Naive B cell (primary cell): Measurements from ENCODE around the gene SCUBE1. TPM values are rescaled to one million over a fixed set of nuclear protein-coding genes. Genes with fewer than 3 reads are reported as not detected.
"Not testable (repeated sequence)": the region's sequence is repeated elsewhere in the genome, so short reads cannot be mapped to it uniquely, and the experiment has no call there.

Experiments used
- ATAC-seq, 2 donors: fragments of 150-1000 bp; cut with Tn5 transposase; 2 replicates each; pipeline ENCODE4 v1.10.0; 2021; ENCODE audit warnings: low read depth in 2 of 2, mild to moderate bottlenecking in 2 of 2, moderate library complexity in 2 of 2
- DNase-seq: peaks from one replicate; pipeline ENCODE4 v3.0.0; 2022
- H3K27ac Mint-ChIP-seq, 6 donors: one replicate each; pipeline ENCODE4 v1.8.0; 2020 to 2022; ENCODE audit warnings: mild to moderate bottlenecking in 6 of 6, mixed read lengths in 6 of 6, moderate library complexity in 5 of 6, inconsistent platforms in 2 of 6
- H3K27me3 Mint-ChIP-seq, 3 donors: one replicate each; pipeline ENCODE4 v1.8.0; 2021 to 2022; ENCODE audit warnings: mixed read lengths in 3 of 3, mild to moderate bottlenecking in 1 of 3
- H3K36me3 Mint-ChIP-seq, 2 donors: one replicate each; pipeline ENCODE4 v1.8.0; 2020 to 2022; ENCODE audit warnings: mixed read lengths in 2 of 2, inconsistent platforms in 1 of 2, mild to moderate bottlenecking in 1 of 2
- H3K4me1 Mint-ChIP-seq, 3 donors: one replicate each; pipeline ENCODE4 v1.8.0; 2020 to 2022; ENCODE audit warnings: mixed read lengths in 3 of 3, inconsistent platforms in 1 of 3, mild to moderate bottlenecking in 1 of 3, moderate library complexity in 1 of 3
- H3K4me3 Mint-ChIP-seq, 8 donors: one replicate each; pipeline ENCODE4 v1.8.0; 2020 to 2022; ENCODE audit warnings: mild to moderate bottlenecking in 8 of 8, mixed read lengths in 8 of 8, moderate library complexity in 8 of 8, inconsistent platforms in 2 of 8
- H3K9me3 Mint-ChIP-seq, 7 donors: one replicate each; pipeline ENCODE4 v1.8.0; 2020 to 2022; ENCODE audit warnings: mixed read lengths in 7 of 7, mild to moderate bottlenecking in 5 of 7, inconsistent platforms in 2 of 7, moderate library complexity in 1 of 7
- polyA plus RNA-seq, 6 donors: library from polyadenylated mRNA; unstranded; fragments of 300-500 nt; fragmentation: Illumina TruSeq; gene quantifications; one replicate each; pipeline ENCODE4 v1.2.3, GENCODE V29; 2021; ENCODE audit warnings: low read depth in 6 of 6

Gene SCUBE1
- polyA plus RNA-seq, 6 donors from 2014 or later: not detected

- Mint-ChIP-seq H3K36me3 (peaks cover 6 to 18% of the 10 kb centered on the region in 2 donors), H3K27ac (no peak overlapping the region), H3K27me3 (peaks cover 24 to 64% (median 32%) of the 10 kb centered on the region in 3 donors), H3K4me3 (no peak overlapping the region), H3K9me3 (peaks cover 8 to 18% (median 12%) of the 10 kb centered on the region in 7 donors), H3K4me1 (peaks cover 0 to 4% (median 0%) of the 10 kb centered on the region in 3 donors)
- ATAC-seq (no peak), DNase-seq (no peak)
Observed at GRCh38 chr22:43377548-43377895, 34.4 kb upstream of the SCUBE1 start.

- no peak for DNase-seq
- H3K4me1 Mint-ChIP-seq: peaks cover 0 to 4% (median 0%) of the 10 kb centered on the region in 3 donors
- peaks cover 6 to 18% of the 10 kb centered on the region in 2 donors for H3K36me3 Mint-ChIP-seq
- H3K27ac Mint-ChIP-seq: no peak overlapping the region
- peaks cover 8 to 18% (median 12%) of the 10 kb centered on the region in 7 donors for H3K9me3 Mint-ChIP-seq
- peaks cover 29 to 65% (median 34%) of the 10 kb centered on the region in 3 donors for H3K27me3 Mint-ChIP-seq
- no peak for ATAC-seq
- H3K4me3 Mint-ChIP-seq: no peak overlapping the region
Observed at GRCh38 chr22:43376765-43377547, 33.8 kb upstream of the SCUBE1 start.

GRCh38 chr22:43375951-43376455, 32.8 kb upstream of the SCUBE1 start:
- Mint-ChIP-seq H3K4me1 (peaks cover 0 to 4% (median 0%) of the 10 kb centered on the region in 3 donors), H3K36me3 (peaks cover 6 to 25% of the 10 kb centered on the region in 2 donors), H3K27me3 (peaks cover 38 to 74% (median 42%) of the 10 kb centered on the region in 3 donors), H3K4me3 (no peak overlapping the region), H3K27ac (no peak overlapping the region), H3K9me3 (peaks cover 8 to 18% (median 12%) of the 10 kb centered on the region in 7 donors)
- DNase-seq (no peak), ATAC-seq (no peak)

- Mint-ChIP-seq H3K27ac (peak overlapping the region in 1 of 6 donors; percentile 69), H3K9me3 (peaks cover 8 to 19% (median 11%) of the 10 kb centered on the region in 7 donors), H3K36me3 (peaks cover 6 to 19% of the 10 kb centered on the region in 2 donors), H3K4me3 (no peak overlapping the region), H3K4me1 (peaks cover 0 to 3% (median 0%) of the 10 kb centered on the region in 3 donors), H3K27me3 (peaks cover 35 to 70% (median 60%) of the 10 kb centered on the region in 3 donors)
- ATAC-seq (no peak), DNase-seq (no peak)
Observed at GRCh38 chr22:43370036-43370435, 26.9 kb upstream of the SCUBE1 start.

- Mint-ChIP-seq H3K9me3 (peaks cover 0 to 4% (median 2%) of the 10 kb centered on the region in 7 donors), H3K36me3 (peaks cover 0 to under 1% of the 10 kb centered on the region in 2 donors), H3K4me1 (peaks cover 0 to 3% (median 0%) of the 10 kb centered on the region in 3 donors), H3K27me3 (peaks cover 13 to 48% (median 40%) of the 10 kb centered on the region in 3 donors), H3K4me3 (no peak overlapping the region), H3K27ac (no peak overlapping the region)
- DNase-seq (no peak), ATAC-seq (no peak)
Observed at GRCh38 chr22:43365715-43366440, 22.7 kb upstream of the SCUBE1 start.

GRCh38 chr22:43364169-43364435, 20.9 kb upstream of the SCUBE1 start:
- H3K4me3 Mint-ChIP-seq: no peak overlapping the region
- H3K9me3 Mint-ChIP-seq: peaks cover 0 to 4% (median 0%) of the 10 kb centered on the region in 7 donors
- ATAC-seq: no peak
- H3K27me3 Mint-ChIP-seq: peaks cover 5 to 32% (median 30%) of the 10 kb centered on the region in 3 donors
- H3K36me3 Mint-ChIP-seq: no peaks in the 10 kb centered on the region
- no peak for DNase-seq
- H3K27ac Mint-ChIP-seq: peak overlapping the region in 1 of 6 donors; percentile 39
- peaks cover 0 to 3% (median 0%) of the 10 kb centered on the region in 3 donors for H3K4me1 Mint-ChIP-seq

GRCh38 chr22:43363315-43364168, 20.4 kb upstream of the SCUBE1 start:
- no peak for ATAC-seq
- Mint-ChIP-seq H3K27me3 (peaks cover 4 to 31% (median 26%) of the 10 kb centered on the region in 3 donors), H3K4me3 (no peak overlapping the region), H3K36me3 (no peaks in the 10 kb centered on the region), H3K9me3 (peaks cover 0 to 4% (median 0%) of the 10 kb centered on the region in 7 donors), H3K27ac (peak overlapping the region in 1 of 6 donors; percentile 69), H3K4me1 (peaks cover 0 to 3% (median 0%) of the 10 kb centered on the region in 3 donors)
- DNase-seq: no peak

- Mint-ChIP-seq H3K27me3 (peaks cover 3 to 28% (median 21%) of the 10 kb centered on the region in 3 donors), H3K27ac (no peak overlapping the region), H3K4me3 (no peak overlapping the region), H3K9me3 (peaks cover 0 to 2% (median 0%) of the 10 kb centered on the region in 7 donors), H3K4me1 (peaks cover 0 to 2% (median 0%) of the 10 kb centered on the region in 3 donors), H3K36me3 (no peaks in the 10 kb centered on the region)
- ATAC-seq: no peak
- DNase-seq: no peak
Observed at GRCh38 chr22:43360576-43360975, 17.4 kb upstream of the SCUBE1 start.

- no peak for DNase-seq
- no peak for ATAC-seq
- Mint-ChIP-seq H3K27ac (no peak overlapping the region), H3K4me3 (no peak overlapping the region), H3K27me3 (peaks cover 15 to 25% (median 19%) of the 10 kb centered on the region in 3 donors), H3K36me3 (no peaks in the 10 kb centered on the region), H3K4me1 (no peaks in the 10 kb centered on the region), H3K9me3 (no peaks in the 10 kb centered on the region)
Observed at GRCh38 chr22:43356881-43357280, 13.7 kb upstream of the SCUBE1 start.

- H3K4me3 Mint-ChIP-seq, DNase-seq, H3K9me3 Mint-ChIP-seq, H3K36me3 Mint-ChIP-seq, H3K4me1 Mint-ChIP-seq, ATAC-seq: not testable (repeated sequence)
- peak overlapping the region in 2 of 6 donors; percentile 1 to 27 for H3K27ac Mint-ChIP-seq
- H3K27me3 Mint-ChIP-seq: peaks cover 12 to 25% (median 15%) of the 10 kb centered on the region in 3 donors
Observed at GRCh38 chr22:43355688-43356087, 12.5 kb upstream of the SCUBE1 start.

GRCh38 chr22:43351966-43352345, 8.8 kb upstream of the SCUBE1 start:
- peaks cover 35 to 46% (median 41%) of the 10 kb centered on the region in 3 donors for H3K27me3 Mint-ChIP-seq
- H3K9me3 Mint-ChIP-seq: peaks cover 0 to 2% (median 0%) of the 10 kb centered on the region in 7 donors
- H3K36me3 Mint-ChIP-seq: no peaks in the 10 kb centered on the region
- H3K4me3 Mint-ChIP-seq: no peak overlapping the region
- H3K27ac Mint-ChIP-seq: no peak overlapping the region
- no peak for DNase-seq
- no peak for ATAC-seq
- no peaks in the 10 kb centered on the region for H3K4me1 Mint-ChIP-seq

- peaks cover 0 to 4% (median 0%) of the 10 kb centered on the region in 3 donors for H3K4me1 Mint-ChIP-seq
- H3K27me3 Mint-ChIP-seq: peaks cover 49 to 58% (median 52%) of the 10 kb centered on the region in 3 donors
- DNase-seq (no peak), ATAC-seq (no peak)
- H3K4me3 Mint-ChIP-seq: no peak overlapping the region
- peaks cover 0 to 3% (median 0%) of the 10 kb centered on the region in 7 donors for H3K9me3 Mint-ChIP-seq
- peaks cover 0 to 1% of the 10 kb centered on the region in 2 donors for H3K36me3 Mint-ChIP-seq
- no peak overlapping the region for H3K27ac Mint-ChIP-seq
Observed at GRCh38 chr22:43349636-43350035, 6.5 kb upstream of the SCUBE1 start.

- H3K36me3 Mint-ChIP-seq: peaks cover 0 to 8% of the 10 kb centered on the region in 2 donors
- peaks cover 52 to 75% (median 70%) of the 10 kb centered on the region in 3 donors for H3K27me3 Mint-ChIP-seq
- peaks cover 10 to 18% (median 12%) of the 10 kb centered on the region in 3 donors for H3K4me1 Mint-ChIP-seq
- peak overlapping the region in 2 of 8 donors; percentile 2 to 23 for H3K4me3 Mint-ChIP-seq
- DNase-seq (peak; percentile 34), ATAC-seq (peak; percentile 48 to 56)
- no peak overlapping the region for H3K27ac Mint-ChIP-seq
- H3K9me3 Mint-ChIP-seq: peaks cover 0 to 5% (median 0%) of the 10 kb centered on the region in 7 donors
Observed at GRCh38 chr22:43346521-43346929, 3.4 kb upstream of the SCUBE1 start.
